ENCODE results near the gene RELA. TPM values are rescaled to one million over a fixed set of nuclear protein-coding genes. Genes with fewer than 3 reads are reported as not detected.

Gene RELA
- polyA plus RNA-seq, 1 of the 3 experiments (the other 2 are of a cell fraction): 49.5 TPM

DNA sequence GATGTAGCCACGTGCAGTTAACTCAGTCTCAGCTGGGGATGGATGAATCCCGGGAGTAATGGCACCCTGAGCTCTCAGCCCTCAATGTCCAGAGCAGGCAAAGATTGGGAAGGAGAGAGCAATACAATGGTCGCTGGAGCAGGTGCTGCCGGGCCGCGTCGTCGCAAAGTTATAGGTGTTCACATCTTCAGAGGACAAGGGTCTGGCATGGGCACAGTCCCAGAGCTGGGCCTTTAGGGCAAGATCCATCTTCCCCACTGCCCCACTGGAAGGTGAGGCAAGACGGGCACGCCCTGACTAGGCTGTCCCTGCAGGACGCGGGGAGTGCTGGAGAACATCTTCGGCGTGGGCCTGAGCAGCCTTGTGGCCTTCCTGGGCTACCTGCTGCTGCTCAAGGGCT is 39.5 kb downstream of the RELA start (continued):
- TF ChIP-seq, protein P1, sequence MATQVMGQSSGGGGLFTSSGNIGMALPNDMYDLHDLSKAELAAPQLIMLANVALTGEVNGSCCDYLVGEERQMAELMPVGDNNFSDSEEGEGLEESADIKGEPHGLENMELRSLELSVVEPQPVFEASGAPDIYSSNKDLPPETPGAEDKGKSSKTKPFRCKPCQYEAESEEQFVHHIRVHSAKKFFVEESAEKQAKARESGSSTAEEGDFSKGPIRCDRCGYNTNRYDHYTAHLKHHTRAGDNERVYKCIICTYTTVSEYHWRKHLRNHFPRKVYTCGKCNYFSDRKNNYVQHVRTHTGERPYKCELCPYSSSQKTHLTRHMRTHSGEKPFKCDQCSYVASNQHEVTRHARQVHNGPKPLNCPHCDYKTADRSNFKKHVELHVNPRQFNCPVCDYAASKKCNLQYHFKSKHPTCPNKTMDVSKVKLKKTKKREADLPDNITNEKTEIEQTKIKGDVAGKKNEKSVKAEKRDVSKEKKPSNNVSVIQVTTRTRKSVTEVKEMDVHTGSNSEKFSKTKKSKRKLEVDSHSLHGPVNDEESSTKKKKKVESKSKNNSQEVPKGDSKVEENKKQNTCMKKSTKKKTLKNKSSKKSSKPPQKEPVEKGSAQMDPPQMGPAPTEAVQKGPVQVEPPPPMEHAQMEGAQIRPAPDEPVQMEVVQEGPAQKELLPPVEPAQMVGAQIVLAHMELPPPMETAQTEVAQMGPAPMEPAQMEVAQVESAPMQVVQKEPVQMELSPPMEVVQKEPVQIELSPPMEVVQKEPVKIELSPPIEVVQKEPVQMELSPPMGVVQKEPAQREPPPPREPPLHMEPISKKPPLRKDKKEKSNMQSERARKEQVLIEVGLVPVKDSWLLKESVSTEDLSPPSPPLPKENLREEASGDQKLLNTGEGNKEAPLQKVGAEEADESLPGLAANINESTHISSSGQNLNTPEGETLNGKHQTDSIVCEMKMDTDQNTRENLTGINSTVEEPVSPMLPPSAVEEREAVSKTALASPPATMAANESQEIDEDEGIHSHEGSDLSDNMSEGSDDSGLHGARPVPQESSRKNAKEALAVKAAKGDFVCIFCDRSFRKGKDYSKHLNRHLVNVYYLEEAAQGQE (IDR thresholded peaks at IDR 0.05; ENCODE audit: low read depth, low read length): no peak
- TF ChIP-seq TCF12 (IDR thresholded peaks at IDR 0.05) (no peak), RCOR1 (IDR thresholded peaks at IDR 0.05; ENCODE audit: low read length) (no peak), FOSL2 (IDR thresholded peaks at IDR 0.05; ENCODE audit: borderline replicate concordance, low read depth) (no peak), FOXJ3 (CRISPR knock-in tag; IDR thresholded peaks at IDR 0.05) (no peak), SMC3 (IDR thresholded peaks at IDR 0.05; ENCODE audit: low read depth, low read length) (no peak), MXI1 (IDR thresholded peaks at IDR 0.05; ENCODE audit: low read depth, low read length) (no peak)
- TF ChIP-seq, protein P2, sequence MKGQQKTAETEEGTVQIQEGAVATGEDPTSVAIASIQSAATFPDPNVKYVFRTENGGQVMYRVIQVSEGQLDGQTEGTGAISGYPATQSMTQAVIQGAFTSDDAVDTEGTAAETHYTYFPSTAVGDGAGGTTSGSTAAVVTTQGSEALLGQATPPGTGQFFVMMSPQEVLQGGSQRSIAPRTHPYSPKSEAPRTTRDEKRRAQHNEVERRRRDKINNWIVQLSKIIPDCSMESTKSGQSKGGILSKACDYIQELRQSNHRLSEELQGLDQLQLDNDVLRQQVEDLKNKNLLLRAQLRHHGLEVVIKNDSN (IDR thresholded peaks at IDR 0.05; ENCODE audit: borderline replicate concordance, low read depth): no peak

GRCh38 chr11:65622011-65622410 is 40.7 kb downstream of the RELA start:
- WGBS (ENCODE audit: low lambda C conversion rate): 97% methylated on average over 11 of the region's 16 CpGs
- POLR2A ChIA-PET: no interaction called here
- TF ChIP-seq, protein P2 (IDR thresholded peaks at IDR 0.05; ENCODE audit: borderline replicate concordance, low read depth): no peak
- TF ChIP-seq USF2 (IDR thresholded peaks at IDR 0.05; ENCODE audit: borderline replicate concordance, low read depth, low read length): no peak
- no peak for TF ChIP-seq TAF1 (IDR thresholded peaks at IDR 0.05; ENCODE audit: borderline replicate concordance, low read depth, low read length)
- no peak for TF ChIP-seq CHD2 (IDR thresholded peaks at IDR 0.05; ENCODE audit: low read length, partially characterized antibody)
- TF ChIP-seq, protein P1 (IDR thresholded peaks at IDR 0.05; ENCODE audit: low read depth, low read length): no peak
- TF ChIP-seq GABPA (IDR thresholded peaks at IDR 0.05; ENCODE audit: low read depth): no peak
- TF ChIP-seq PBX3 (IDR thresholded peaks at IDR 0.05): no peak
- no peak for TF ChIP-seq JUND (IDR thresholded peaks at IDR 0.05)
- TF ChIP-seq ELF1 (IDR thresholded peaks at IDR 0.05): no peak
- TF ChIP-seq NFIC (IDR thresholded peaks at IDR 0.05; ENCODE audit: borderline replicate concordance): no peak
- no peak for TF ChIP-seq FOXM1 (IDR thresholded peaks at IDR 0.05; ENCODE audit: low read depth)
- TF ChIP-seq, protein P3, sequence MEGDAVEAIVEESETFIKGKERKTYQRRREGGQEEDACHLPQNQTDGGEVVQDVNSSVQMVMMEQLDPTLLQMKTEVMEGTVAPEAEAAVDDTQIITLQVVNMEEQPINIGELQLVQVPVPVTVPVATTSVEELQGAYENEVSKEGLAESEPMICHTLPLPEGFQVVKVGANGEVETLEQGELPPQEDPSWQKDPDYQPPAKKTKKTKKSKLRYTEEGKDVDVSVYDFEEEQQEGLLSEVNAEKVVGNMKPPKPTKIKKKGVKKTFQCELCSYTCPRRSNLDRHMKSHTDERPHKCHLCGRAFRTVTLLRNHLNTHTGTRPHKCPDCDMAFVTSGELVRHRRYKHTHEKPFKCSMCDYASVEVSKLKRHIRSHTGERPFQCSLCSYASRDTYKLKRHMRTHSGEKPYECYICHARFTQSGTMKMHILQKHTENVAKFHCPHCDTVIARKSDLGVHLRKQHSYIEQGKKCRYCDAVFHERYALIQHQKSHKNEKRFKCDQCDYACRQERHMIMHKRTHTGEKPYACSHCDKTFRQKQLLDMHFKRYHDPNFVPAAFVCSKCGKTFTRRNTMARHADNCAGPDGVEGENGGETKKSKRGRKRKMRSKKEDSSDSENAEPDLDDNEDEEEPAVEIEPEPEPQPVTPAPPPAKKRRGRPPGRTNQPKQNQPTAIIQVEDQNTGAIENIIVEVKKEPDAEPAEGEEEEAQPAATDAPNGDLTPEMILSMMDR (IDR thresholded peaks at IDR 0.05): no peak
- no peak for TF ChIP-seq EZH2phosphoT487 (IDR thresholded peaks at IDR 0.05; ENCODE audit: borderline replicate concordance, low read depth)

More at GRCh38 chr11:65622011-65622410, 40.7 kb downstream of the RELA start:
- peaks cover 45% of the 10 kb centered on the region for H3K79me2 ChIP-seq (ENCODE audit: insufficient read depth)
- no peak overlapping the region for H3K27ac ChIP-seq (ENCODE audit: low read depth in 2 of 2, low read length in 1 of 2)
- no peaks in the 10 kb centered on the region for H3F3A ChIP-seq (replicated peaks; ENCODE audit: insufficient read depth)
- no peak overlapping the region for H2AFZ ChIP-seq (ENCODE audit: low read depth)
- H3K9me2 ChIP-seq: no peaks in the 10 kb centered on the region
- H4K20me1 ChIP-seq (ENCODE audit: insufficient read depth): peaks cover 16% of the 10 kb centered on the region
- no peak overlapping the region for H3K4me3 ChIP-seq (ENCODE audit: low read depth in 2 of 2, low read length in 1 of 2)
- CTCF ChIA-PET: interaction anchor here (1.0 kb wide), 1 partner anchor 16 kb away, joined by 3 read pairs; the partner anchor contains the start of gene SIPA1
- no peak overlapping the region for H3K9ac ChIP-seq
- peaks cover 0 to 6% of the 10 kb centered on the region in 2 experiments; a peak in 1 of 4 replicates for H3K4me1 ChIP-seq (ENCODE audit: control insufficient read depth in 1 of 2, insufficient read depth in 2 of 2, low read depth in 1 of 2, low read length in 1 of 2)
- peaks cover 16 to 91% of the 10 kb centered on the region in 2 experiments for H3K36me3 ChIP-seq (replicated peaks in 1 of 2; ENCODE audit: control insufficient read depth in 1 of 2, insufficient read depth in 2 of 2, low read length in 1 of 2)
- H3K27me3 ChIP-seq (ENCODE audit: insufficient read depth): no peaks in the 10 kb centered on the region
- no peak for DNase-seq
- H3K9me3 ChIP-seq: no peaks in the 10 kb centered on the region
- no peak overlapping the region for H3K4me2 ChIP-seq
